CD4-positive, CD25-positive, alpha-beta regulatory T cell (primary cell): ENCODE data around the gene PSMD4. TPM values are rescaled to one million over a fixed set of nuclear protein-coding genes. Genes with fewer than 3 reads are reported as not detected.

Experiments used
- ATAC-seq, 2 donors: fragments of 150-1000 bp; cut with Tn5 transposase; one replicate each; pipeline ENCODE4 v1.10.0; 2021; ENCODE audit warnings: low read depth in 2 of 2, moderate number of reproducible peaks in 2 of 2, moderate library complexity in 1 of 2
- DNase-seq, 3 donors: peaks; one replicate each; pipeline versions ENCODE4 v3.0.0 to v3.0.0-alpha.2; 2012 to 2022; ENCODE audit warnings: mixed read lengths in 1 of 3
- H3K27ac ChIP-seq: one replicate; pipeline ENCODE4 v1.7.0; 2013; ENCODE audit warnings: mild to moderate bottlenecking, low read length; ENCODE audit not compliant: insufficient read depth, poor library complexity, severe bottlenecking
- H3K27me3 ChIP-seq: one replicate; pipeline ENCODE4 v1.7.0; 2013; ENCODE audit warnings: low read length; ENCODE audit not compliant: control insufficient read depth, insufficient read depth
- H3K36me3 ChIP-seq: one replicate; pipeline ENCODE4 v1.7.0; 2013; ENCODE audit warnings: mild to moderate bottlenecking, low read length, moderate library complexity; ENCODE audit not compliant: control insufficient read depth, insufficient read depth
- H3K4me1 ChIP-seq: 2 replicates; pipeline ENCODE4 v1.7.0; 2013; ENCODE audit warnings: mild to moderate bottlenecking, low read length; ENCODE audit not compliant: insufficient read depth, control insufficient read depth, poor library complexity, severe bottlenecking
- H3K4me3 ChIP-seq: one replicate; pipeline ENCODE4 v1.7.0; 2013; ENCODE audit warnings: low read depth, mild to moderate bottlenecking, low read length, moderate library complexity
- H3K9me3 ChIP-seq, 2 experiments: 1 replicate in 1 of 2; 2 replicates in 1 of 2; pipeline ENCODE4 v1.7.0; 2013; ENCODE audit warnings: low read length in 2 of 2, mild to moderate bottlenecking in 1 of 2, moderate library complexity in 1 of 2; ENCODE audit not compliant: control insufficient read depth in 2 of 2
- H3K27ac Mint-ChIP-seq, 3 donors: one replicate each; pipeline ENCODE4 v1.8.0; 2020 to 2022; ENCODE audit warnings: mild to moderate bottlenecking in 3 of 3, mixed read lengths in 3 of 3, moderate library complexity in 2 of 3
- H3K27me3 Mint-ChIP-seq: one replicate; pipeline ENCODE4 v1.8.0; 2022; ENCODE audit warnings: mild to moderate bottlenecking, mixed read lengths
- H3K36me3 Mint-ChIP-seq: one replicate; pipeline ENCODE4 v1.8.0; 2020; ENCODE audit warnings: mixed read lengths
- H3K4me1 Mint-ChIP-seq, 4 donors: one replicate each; pipeline ENCODE4 v1.8.0; 2020 to 2022; ENCODE audit warnings: mixed read lengths in 4 of 4, mild to moderate bottlenecking in 1 of 4
- H3K4me3 Mint-ChIP-seq, 4 donors: one replicate each; pipeline ENCODE4 v1.8.0; 2020 to 2022; ENCODE audit warnings: mild to moderate bottlenecking in 4 of 4, mixed read lengths in 4 of 4, moderate library complexity in 3 of 4
- H3K9me3 Mint-ChIP-seq, 7 donors: one replicate each; pipeline ENCODE4 v1.8.0; 2020 to 2022; ENCODE audit warnings: mixed read lengths in 7 of 7, mild to moderate bottlenecking in 3 of 7, moderate library complexity in 2 of 7
- polyA plus RNA-seq, 4 donors: library from polyadenylated mRNA; unstranded; fragments of 300-500 nt; fragmentation: Illumina TruSeq; gene quantifications; one replicate each; pipeline ENCODE4 v1.2.3, GENCODE V29; 2021
- total RNA-seq: library from RNA; stranded (reverse); gene quantifications from one replicate; pipeline ENCODE4 v1.2.3, GENCODE V29; 2022

The PSMD4 gene
- total and polyA plus RNA-seq, 5 donors from 2014 or later = 91.6 to 392 (median 276) TPM

GRCh38 chr1:151312826-151313225 lies 58.3 kb downstream of the PSMD4 start:
- Histone ChIP-seq H3K9me3 (no peaks in the 10 kb centered on the region), H3K36me3 (peaks cover 73% of the 10 kb centered on the region), H3K4me3 (no peak overlapping the region), H3K27me3 (no peaks in the 10 kb centered on the region), H3K4me1 (peaks cover 17% of the 10 kb centered on the region), H3K27ac (no peak overlapping the region)
- Mint-ChIP-seq H3K4me3 (no peak overlapping the region), H3K9me3 (no peaks in the 10 kb centered on the region), H3K27ac (peak overlapping the region in 1 of 3 donors; percentile 93), H3K36me3 (peaks cover 55% of the 10 kb centered on the region), H3K4me1 (peaks cover 11 to 52% (median 38%) of the 10 kb centered on the region in 4 donors), H3K27me3 (no peaks in the 10 kb centered on the region)
- no peak for DNase-seq
- ATAC-seq = no peak

DNA sequence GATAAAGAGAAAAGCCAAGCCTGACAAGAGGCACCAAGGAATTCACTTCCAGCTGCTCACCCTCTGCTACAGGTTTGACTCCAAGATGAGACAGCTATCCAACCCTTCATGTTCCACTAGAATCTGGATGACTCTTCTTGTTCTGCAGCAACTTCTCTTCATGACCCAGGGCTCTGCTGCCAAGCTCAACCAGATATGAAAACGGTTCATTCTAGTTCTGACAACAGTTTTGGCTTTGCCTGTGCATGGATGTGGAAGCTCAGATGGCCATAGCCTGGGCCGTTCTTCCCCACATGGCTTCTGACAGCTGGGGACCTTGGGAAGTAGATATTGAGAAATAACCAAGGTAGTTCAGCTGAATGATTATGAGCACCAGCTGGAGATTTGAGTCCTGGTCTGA lies 59.0 kb downstream of the PSMD4 start:
- H3K27me3 ChIP-seq = no peaks in the 10 kb centered on the region
- Mint-ChIP-seq H3K4me1 (peaks cover 11 to 52% (median 37%) of the 10 kb centered on the region in 4 donors), H3K27ac (peak overlapping the region in 1 of 3 donors; percentile 83), H3K36me3 (peaks cover 49% of the 10 kb centered on the region), H3K27me3 (no peaks in the 10 kb centered on the region), H3K9me3 (no peaks in the 10 kb centered on the region), H3K4me3 (no peak overlapping the region)
- no peak overlapping the region for H3K4me3 ChIP-seq
- no peak for ATAC-seq
- DNase-seq = no peak
- peaks cover 67% of the 10 kb centered on the region for H3K36me3 ChIP-seq
- no peaks in the 10 kb centered on the region for H3K9me3 ChIP-seq
- no peak overlapping the region for H3K27ac ChIP-seq
- H3K4me1 ChIP-seq = peaks cover 17% of the 10 kb centered on the region

- H3K27ac Mint-ChIP-seq = peak overlapping the region; percentile 33 to 58 (median 48)
- Histone ChIP-seq H3K9me3 (no peaks in the 10 kb centered on the region), H3K4me3 (no peak overlapping the region), H3K4me1 (peaks cover 17% of the 10 kb centered on the region), H3K36me3 (peaks cover 64% of the 10 kb centered on the region), H3K27me3 (no peaks in the 10 kb centered on the region), H3K27ac (no peak overlapping the region)
- H3K36me3 Mint-ChIP-seq = peaks cover 46% of the 10 kb centered on the region
- no peaks in the 10 kb centered on the region for H3K27me3 Mint-ChIP-seq
- ATAC-seq (no peak), DNase-seq (no peak)
- H3K9me3 Mint-ChIP-seq = no peaks in the 10 kb centered on the region
- no peak overlapping the region for H3K4me3 Mint-ChIP-seq
- peaks cover 11 to 55% (median 36%) of the 10 kb centered on the region in 4 donors for H3K4me1 Mint-ChIP-seq
These were observed 59.8 kb downstream of the PSMD4 start for GRCh38 chr1:151314137-151314875.

DNA sequence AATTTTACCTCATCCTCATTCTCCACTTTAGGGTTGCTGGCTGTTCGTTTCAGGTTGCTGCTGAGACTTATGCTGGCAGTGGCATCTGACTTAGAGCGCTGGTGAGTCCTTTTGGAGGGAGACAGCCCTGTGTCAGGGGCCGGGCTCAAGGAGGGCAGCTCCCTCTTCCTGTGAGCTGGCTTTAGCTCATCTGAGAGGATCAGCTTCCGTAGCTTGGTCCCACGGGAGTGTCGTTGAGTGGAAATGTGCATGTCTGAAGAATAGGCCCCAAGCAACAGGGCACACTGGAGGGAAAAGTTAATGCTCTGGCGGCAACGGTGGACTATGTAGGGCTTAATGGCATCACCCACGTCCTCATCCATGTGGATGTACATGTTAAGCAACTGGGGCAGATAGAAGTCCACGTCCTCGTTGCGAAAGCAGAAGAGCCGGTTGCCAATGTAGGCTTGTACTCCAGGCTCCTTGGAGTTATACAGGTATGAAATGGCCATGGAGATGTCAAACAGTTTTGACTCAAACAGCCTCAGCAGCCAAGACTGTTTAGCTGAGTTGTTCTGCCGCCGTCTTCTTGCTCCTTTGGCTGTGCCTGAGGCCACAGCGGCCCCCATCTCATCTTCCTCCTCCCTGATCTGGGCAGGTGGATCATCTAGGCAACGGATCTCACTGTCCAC lies 61.2 kb downstream of the PSMD4 start:
- DNase-seq = no peak
- H3K27ac Mint-ChIP-seq = peak overlapping the region in 2 of 3 donors; percentile 54 to 59
- no peaks in the 10 kb centered on the region for H3K9me3 Mint-ChIP-seq
- Histone ChIP-seq H3K4me3 (no peak overlapping the region), H3K27me3 (no peaks in the 10 kb centered on the region), H3K27ac (no peak overlapping the region), H3K4me1 (peaks cover 17% of the 10 kb centered on the region), H3K9me3 (no peaks in the 10 kb centered on the region), H3K36me3 (peaks cover 62% of the 10 kb centered on the region)
- peaks cover 11 to 63% (median 42%) of the 10 kb centered on the region in 4 donors for H3K4me1 Mint-ChIP-seq
- no peak for ATAC-seq
- H3K27me3 Mint-ChIP-seq = no peaks in the 10 kb centered on the region
- H3K36me3 Mint-ChIP-seq = peaks cover 52% of the 10 kb centered on the region
- no peak overlapping the region for H3K4me3 Mint-ChIP-seq

Other genes with a start within 250 kb of the PSMD4 start
- 12.9 TPM for gene MINDY1, start 247.8 kb upstream of the PSMD4 start, total RNA-seq
- gene MINDY1, start 247.8 kb upstream of the PSMD4 start, polyA plus RNA-seq = 1 to 10 TPM; 3.0 to 8.9 (median 5.1) TPM
- 18.0 TPM for gene PRUNE1, start 246.3 kb upstream of the PSMD4 start, total RNA-seq
- 10 to 100 TPM; 46.5 to 56.3 (median 52.3) TPM for gene PRUNE1, start 246.3 kb upstream of the PSMD4 start, polyA plus RNA-seq
- gene BNIPL, start 218.1 kb upstream of the PSMD4 start, total RNA-seq = 0.94 TPM
- gene BNIPL, start 218.1 kb upstream of the PSMD4 start, polyA plus RNA-seq = under 1 TPM; 0.07 to 0.43 (median 0.18) TPM
- gene C1orf56, start 207.0 kb upstream of the PSMD4 start, total RNA-seq = 0.67 TPM
- 1 to 10 TPM; 3.5 to 4.8 (median 4.1) TPM for gene C1orf56, start 207.0 kb upstream of the PSMD4 start, polyA plus RNA-seq
- gene CDC42SE1, start 195.1 kb upstream of the PSMD4 start, total RNA-seq = 496 TPM
- 100 to 1,000 TPM; 119 to 152 (median 140) TPM for gene CDC42SE1, start 195.1 kb upstream of the PSMD4 start, polyA plus RNA-seq
- 3.9 TPM for gene MLLT11, start 194.3 kb upstream of the PSMD4 start, total RNA-seq
- 1 to 10 TPM; 3.1 to 4.4 (median 4.2) TPM for gene MLLT11, start 194.3 kb upstream of the PSMD4 start, polyA plus RNA-seq
- 26.4 TPM for gene GABPB2, start 184.0 kb upstream of the PSMD4 start, total RNA-seq
- 1 to 10 TPM; 5.4 to 8.1 (median 6.0) TPM for gene GABPB2, start 184.0 kb upstream of the PSMD4 start, polyA plus RNA-seq
- 7.2 TPM for gene SEMA6C, start 108.1 kb upstream of the PSMD4 start, total RNA-seq
- gene SEMA6C, start 108.1 kb upstream of the PSMD4 start, polyA plus RNA-seq = under 1 TPM; 0.63 to 0.76 (median 0.73) TPM
- 4.3 TPM for gene TNFAIP8L2, start 98.1 kb upstream of the PSMD4 start, total RNA-seq
- gene TNFAIP8L2, start 98.1 kb upstream of the PSMD4 start, polyA plus RNA-seq = 10 to 100 TPM; 32.9 to 62.5 (median 47.2) TPM
- gene LYSMD1, start 88.8 kb upstream of the PSMD4 start, total RNA-seq = 0.54 TPM
- gene LYSMD1, start 88.8 kb upstream of the PSMD4 start, polyA plus RNA-seq = under 1 TPM in 3 of 4 donors, not detected in 1; 0.14 to 0.18 (median 0.14) TPM
- gene SCNM1, start 88.6 kb upstream of the PSMD4 start, total RNA-seq = 51.0 TPM
- 100 to 1,000 TPM in 1 of 4 donors, 10 to 100 TPM in 3; 74.3 to 104 (median 90.5) TPM for gene SCNM1, start 88.6 kb upstream of the PSMD4 start, polyA plus RNA-seq
- 3.3 TPM for gene TMOD4, start 78.8 kb upstream of the PSMD4 start, total RNA-seq
- not detected for gene TMOD4, start 78.8 kb upstream of the PSMD4 start, polyA plus RNA-seq
- gene VPS72, start 64.5 kb upstream of the PSMD4 start, total RNA-seq = 41.8 TPM
- 100 to 1,000 TPM in 1 of 4 donors, 10 to 100 TPM in 3; 83.0 to 101 (median 95.0) TPM for gene VPS72, start 64.5 kb upstream of the PSMD4 start, polyA plus RNA-seq
- 60.3 TPM for gene PIP5K1A, start 56.2 kb upstream of the PSMD4 start, total RNA-seq
- 10 to 100 TPM; 12.0 to 17.5 (median 15.1) TPM for gene PIP5K1A, start 56.2 kb upstream of the PSMD4 start, polyA plus RNA-seq
- gene ZNF687, start 27.6 kb downstream of the PSMD4 start, total RNA-seq = 31.9 TPM
- 1 to 10 TPM in 3 of 4 donors, under 1 TPM in 1; 0.46 to 1.9 (median 1.4) TPM for gene ZNF687, start 27.6 kb downstream of the PSMD4 start, polyA plus RNA-seq
- gene PI4KB, start 72.7 kb downstream of the PSMD4 start, total RNA-seq = 73.5 TPM
- 10 to 100 TPM; 48.4 to 57.4 (median 53.3) TPM for gene PI4KB, start 72.7 kb downstream of the PSMD4 start, polyA plus RNA-seq
- gene RFX5, start 92.5 kb downstream of the PSMD4 start, total RNA-seq = 105 TPM
- gene RFX5, start 92.5 kb downstream of the PSMD4 start, polyA plus RNA-seq = 10 to 100 TPM; 28.8 to 35.9 (median 35.2) TPM
- not detected for gene SELENBP1, start 118.0 kb downstream of the PSMD4 start, total RNA-seq
- gene SELENBP1, start 118.0 kb downstream of the PSMD4 start, polyA plus RNA-seq = not detected
- gene PSMB4, start 144.8 kb downstream of the PSMD4 start, total RNA-seq = 344 TPM
- 10 to 100 TPM; 79.4 to 99.1 (median 91.0) TPM for gene PSMB4, start 144.8 kb downstream of the PSMD4 start, polyA plus RNA-seq
- gene POGZ, start 204.8 kb downstream of the PSMD4 start, total RNA-seq = 141 TPM
- 10 to 100 TPM in 1 of 4 donors, 1 to 10 TPM in 3; 5.2 to 10.0 (median 5.9) TPM for gene POGZ, start 204.8 kb downstream of the PSMD4 start, polyA plus RNA-seq